Breast epithelium (tissue), 3 donors: Measurements from ENCODE around the gene DPM2.

ENCODE experiments used
- POLR2A ChIP-seq: fragments of 450-650 bp; IDR thresholded peaks from one replicate; pipeline ENCODE4 v1.6.1; 2016; ENCODE audit warnings: antibody characterized with exemption, mild to moderate bottlenecking, moderate library complexity
- POLR2AphosphoS5 ChIP-seq, 3 donors: sonication (generic); formaldehyde crosslinking; IDR thresholded peaks; one replicate each; pipeline ENCODE4 v1.6.1; 2017; ENCODE audit warnings: antibody characterized with exemption in 3 of 3
- TF ChIP-seq, protein P1 (sequence below), 3 donors: fragments of 450-650 bp; IDR thresholded peaks; one replicate each; pipeline ENCODE4 v1.5.1; 2016 to 2017; ENCODE audit warnings: antibody characterized with exemption in 3 of 3, mild to moderate bottlenecking in 3 of 3, moderate library complexity in 3 of 3

- TF ChIP-seq POLR2A (no peak), POLR2AphosphoS5 (IDR thresholded peaks at IDR 0.05) (no peak)
- TF ChIP-seq, protein P1, sequence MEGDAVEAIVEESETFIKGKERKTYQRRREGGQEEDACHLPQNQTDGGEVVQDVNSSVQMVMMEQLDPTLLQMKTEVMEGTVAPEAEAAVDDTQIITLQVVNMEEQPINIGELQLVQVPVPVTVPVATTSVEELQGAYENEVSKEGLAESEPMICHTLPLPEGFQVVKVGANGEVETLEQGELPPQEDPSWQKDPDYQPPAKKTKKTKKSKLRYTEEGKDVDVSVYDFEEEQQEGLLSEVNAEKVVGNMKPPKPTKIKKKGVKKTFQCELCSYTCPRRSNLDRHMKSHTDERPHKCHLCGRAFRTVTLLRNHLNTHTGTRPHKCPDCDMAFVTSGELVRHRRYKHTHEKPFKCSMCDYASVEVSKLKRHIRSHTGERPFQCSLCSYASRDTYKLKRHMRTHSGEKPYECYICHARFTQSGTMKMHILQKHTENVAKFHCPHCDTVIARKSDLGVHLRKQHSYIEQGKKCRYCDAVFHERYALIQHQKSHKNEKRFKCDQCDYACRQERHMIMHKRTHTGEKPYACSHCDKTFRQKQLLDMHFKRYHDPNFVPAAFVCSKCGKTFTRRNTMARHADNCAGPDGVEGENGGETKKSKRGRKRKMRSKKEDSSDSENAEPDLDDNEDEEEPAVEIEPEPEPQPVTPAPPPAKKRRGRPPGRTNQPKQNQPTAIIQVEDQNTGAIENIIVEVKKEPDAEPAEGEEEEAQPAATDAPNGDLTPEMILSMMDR (IDR thresholded peaks at IDR 0.05) = no peak
Observed at GRCh38 chr9:127927988-127928675, 9.5 kb downstream of the DPM2 start.
